GM12892 (cell line): Measurements from ENCODE around the gene PKD2L1.

Source experiments
- POLR2A ChIP-seq: IDR thresholded peaks from 2 replicates; pipeline ENCODE4 v1.6.1; 2011; ENCODE audit warnings: low read depth, low read length, control low read depth
- TAF1 ChIP-seq: IDR thresholded peaks from 2 replicates; pipeline ENCODE4 v1.6.1; 2011; ENCODE audit warnings: low read depth, mild to moderate bottlenecking, control low read depth, low read length, borderline replicate concordance

DNA sequence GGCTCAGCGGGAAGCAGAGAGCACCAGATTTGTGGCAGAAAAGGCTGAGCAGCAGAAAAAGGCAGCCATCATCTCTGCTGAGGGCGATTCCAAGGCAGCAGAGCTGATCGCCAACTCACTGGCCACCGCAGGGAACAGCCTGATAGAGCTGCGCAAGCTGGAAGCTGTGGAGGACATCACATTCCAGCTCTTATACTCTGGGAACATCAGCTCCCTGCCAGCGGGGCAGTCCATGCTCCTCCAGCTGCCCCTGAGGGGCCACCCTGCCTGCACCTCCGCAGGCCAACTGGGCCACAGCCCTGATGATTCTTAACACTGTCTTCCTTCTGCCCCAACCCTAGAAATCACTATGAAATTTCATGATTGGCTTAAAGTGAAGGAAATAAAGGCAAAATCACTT lies 81.2 kb downstream of the PKD2L1 start:
- TF ChIP-seq TAF1, result no peak
- TF ChIP-seq POLR2A, result no peak
